Body of pancreas (tissue), 4 donors: ENCODE measurements around the gene GTF2F2. TPM values are rescaled to one million over a fixed set of nuclear protein-coding genes. Genes with fewer than 3 reads are reported as not detected.
"Not testable (repeated sequence)": the region's sequence is repeated elsewhere in the genome, so short reads cannot be mapped to it uniquely, and the experiment has no call there.

Source experiments
- ATAC-seq: fragments of 150-250 bp; one replicate; pipeline ENCODE4 v1.9.1; 2016
- DNase-seq, 4 donors: peaks; one replicate each; pipeline ENCODE4 v3.0.0-alpha.2; 2019
- H3K27ac ChIP-seq, 4 donors: fragments of 200-600 bp; sonication (generic); 1 replicate in 3 of 4; 2 replicates in 1 of 4; pipeline versions ENCODE4 v1.5.1 to v1.6.1; 2016 to 2019; ENCODE audit warnings: mild to moderate bottlenecking in 1 of 4, mixed read lengths in 1 of 4, moderate library complexity in 1 of 4
- H3K27me3 ChIP-seq, 2 donors: fragments of 200-600 bp; sonication (generic); one replicate each; pipeline ENCODE4 v1.6.0; 2016; ENCODE audit warnings: mild to moderate bottlenecking in 1 of 2
- H3K36me3 ChIP-seq, 2 donors: fragments of 200-600 bp; sonication (generic); replicated peaks in 1 of 2; 2 replicates each; pipeline ENCODE4 v1.5.1; 2016; ENCODE audit warnings: low read depth in 2 of 2; ENCODE audit not compliant: insufficient read depth in 1 of 2
- H3K4me1 ChIP-seq: fragments of 200-600 bp; sonication (generic); one replicate; pipeline ENCODE4 v1.6.0; 2016
- H3K4me3 ChIP-seq, 2 donors: fragments of 200-600 bp; sonication (generic); 1 replicate in 1 of 2; 2 replicates in 1 of 2; pipeline ENCODE4 v1.5.1; 2016 to 2019
- H3K9me3 ChIP-seq, 3 donors: fragments of 200-600 bp; sonication (generic); 1 replicate in 2 of 3; 2 replicates in 1 of 3; pipeline ENCODE4 v1.5.1; 2016
- POLR2A ChIP-seq, 3 donors: fragments of 450-650 bp; IDR thresholded peaks; one replicate each; pipeline ENCODE4 v1.6.1; 2016; ENCODE audit warnings: antibody characterized with exemption in 3 of 3, mild to moderate bottlenecking in 2 of 3
- WGBS, 2 donors: methylation state at CpG; one replicate each; pipeline ENCODE4 v1.1.5; 2017; 5-methylcytosine and 5-hydroxymethylcytosine counted together
- intact Hi-C: fragments of 100-400 bp; cut with DNase I; formaldehyde crosslinking; loops from one replicate; pipeline ENCODE4 v1.15.1; 2023
- total RNA-seq, 2 donors: library from RNA; depleted of rRNA; stranded (reverse); fragments of >200 nt; gene quantifications; one replicate each; pipeline ENCODE4 v1.1.0, GENCODE V29; 2016
- TF ChIP-seq, protein P1 (sequence below), 7 experiments: fragments of 450-650 bp in 4 of 7; fragments of 200-600 bp in 3 of 7; sonication (generic) in 3 of 7; IDR thresholded peaks; one replicate each; pipeline ENCODE4 v1.5.1; 2016 to 2019; ENCODE audit warnings: antibody characterized with exemption in 7 of 7

The GTF2F2 gene
- total RNA-seq, 2 donors from 2014 or later: 5.9 to 9.6 TPM

DNA sequence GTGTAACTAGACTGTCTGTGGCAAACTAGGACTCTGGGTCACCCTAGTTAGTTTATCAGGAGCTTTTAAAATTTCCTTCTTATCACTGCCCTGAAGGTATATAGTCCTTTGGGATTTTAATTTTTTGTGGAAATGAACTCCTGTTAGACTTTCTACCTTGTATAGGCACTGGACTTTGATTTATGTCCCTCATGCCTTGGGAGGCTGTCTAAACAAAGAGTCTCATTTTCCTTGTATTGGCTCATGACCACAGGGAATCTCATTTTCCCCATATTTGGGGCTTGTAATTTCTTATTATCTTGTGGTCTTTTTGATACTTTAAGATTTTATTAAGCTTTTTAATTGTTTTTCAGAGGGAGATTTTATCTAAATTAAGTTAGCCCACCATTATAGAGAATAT, 59.1 kb downstream of the GTF2F2 start:
- intact Hi-C loops: no loop called here
- no peaks in the 10 kb centered on the region for H3K36me3 ChIP-seq
- H3K27ac ChIP-seq: no peak overlapping the region
- H3K4me3 ChIP-seq: no peak overlapping the region
- H3K27me3 ChIP-seq: no peaks in the 10 kb centered on the region
- H3K4me1 ChIP-seq: no peaks in the 10 kb centered on the region
- H3K9me3 ChIP-seq: no peaks in the 10 kb centered on the region
- TF ChIP-seq, protein P1, sequence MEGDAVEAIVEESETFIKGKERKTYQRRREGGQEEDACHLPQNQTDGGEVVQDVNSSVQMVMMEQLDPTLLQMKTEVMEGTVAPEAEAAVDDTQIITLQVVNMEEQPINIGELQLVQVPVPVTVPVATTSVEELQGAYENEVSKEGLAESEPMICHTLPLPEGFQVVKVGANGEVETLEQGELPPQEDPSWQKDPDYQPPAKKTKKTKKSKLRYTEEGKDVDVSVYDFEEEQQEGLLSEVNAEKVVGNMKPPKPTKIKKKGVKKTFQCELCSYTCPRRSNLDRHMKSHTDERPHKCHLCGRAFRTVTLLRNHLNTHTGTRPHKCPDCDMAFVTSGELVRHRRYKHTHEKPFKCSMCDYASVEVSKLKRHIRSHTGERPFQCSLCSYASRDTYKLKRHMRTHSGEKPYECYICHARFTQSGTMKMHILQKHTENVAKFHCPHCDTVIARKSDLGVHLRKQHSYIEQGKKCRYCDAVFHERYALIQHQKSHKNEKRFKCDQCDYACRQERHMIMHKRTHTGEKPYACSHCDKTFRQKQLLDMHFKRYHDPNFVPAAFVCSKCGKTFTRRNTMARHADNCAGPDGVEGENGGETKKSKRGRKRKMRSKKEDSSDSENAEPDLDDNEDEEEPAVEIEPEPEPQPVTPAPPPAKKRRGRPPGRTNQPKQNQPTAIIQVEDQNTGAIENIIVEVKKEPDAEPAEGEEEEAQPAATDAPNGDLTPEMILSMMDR (IDR thresholded peaks at IDR 0.05): no peak
- TF ChIP-seq POLR2A (IDR thresholded peaks at IDR 0.05): no peak
- ATAC-seq (peak; percentile 45), DNase-seq (no peak)

DNA sequence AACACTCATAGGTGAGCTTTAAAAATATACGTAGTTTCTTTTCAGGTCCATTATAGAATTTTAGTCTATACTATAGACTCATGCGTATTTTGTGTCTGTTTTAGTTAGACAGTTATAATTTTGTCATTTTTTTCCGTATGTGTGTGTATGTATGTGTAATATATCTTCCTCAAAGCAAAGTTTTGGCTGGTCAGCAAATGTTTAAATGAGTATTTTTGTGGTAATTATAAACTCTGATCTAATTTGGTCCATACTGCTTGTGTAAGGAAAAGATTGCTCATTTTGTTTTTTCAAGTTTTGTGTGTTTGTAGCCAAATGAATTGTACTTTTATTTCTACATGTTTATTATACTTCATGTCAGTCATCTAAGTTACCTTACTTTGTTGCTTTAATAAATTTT, 60.0 kb downstream of the GTF2F2 start:
- DNase-seq (no peak), ATAC-seq (no peak)
- TF ChIP-seq, protein P1 (IDR thresholded peaks at IDR 0.05): no peak
- no peak for TF ChIP-seq POLR2A (IDR thresholded peaks at IDR 0.05)
- Histone ChIP-seq H3K4me3 (no peak overlapping the region), H3K27ac (no peak overlapping the region), H3K27me3 (no peaks in the 10 kb centered on the region), H3K4me1 (no peaks in the 10 kb centered on the region), H3K9me3 (no peaks in the 10 kb centered on the region), H3K36me3 (no peaks in the 10 kb centered on the region)
- intact Hi-C loops: no loop called here
- 74 to 90% methylated on average over 3 of the region's 3 CpGs for WGBS, 2 donors

DNA sequence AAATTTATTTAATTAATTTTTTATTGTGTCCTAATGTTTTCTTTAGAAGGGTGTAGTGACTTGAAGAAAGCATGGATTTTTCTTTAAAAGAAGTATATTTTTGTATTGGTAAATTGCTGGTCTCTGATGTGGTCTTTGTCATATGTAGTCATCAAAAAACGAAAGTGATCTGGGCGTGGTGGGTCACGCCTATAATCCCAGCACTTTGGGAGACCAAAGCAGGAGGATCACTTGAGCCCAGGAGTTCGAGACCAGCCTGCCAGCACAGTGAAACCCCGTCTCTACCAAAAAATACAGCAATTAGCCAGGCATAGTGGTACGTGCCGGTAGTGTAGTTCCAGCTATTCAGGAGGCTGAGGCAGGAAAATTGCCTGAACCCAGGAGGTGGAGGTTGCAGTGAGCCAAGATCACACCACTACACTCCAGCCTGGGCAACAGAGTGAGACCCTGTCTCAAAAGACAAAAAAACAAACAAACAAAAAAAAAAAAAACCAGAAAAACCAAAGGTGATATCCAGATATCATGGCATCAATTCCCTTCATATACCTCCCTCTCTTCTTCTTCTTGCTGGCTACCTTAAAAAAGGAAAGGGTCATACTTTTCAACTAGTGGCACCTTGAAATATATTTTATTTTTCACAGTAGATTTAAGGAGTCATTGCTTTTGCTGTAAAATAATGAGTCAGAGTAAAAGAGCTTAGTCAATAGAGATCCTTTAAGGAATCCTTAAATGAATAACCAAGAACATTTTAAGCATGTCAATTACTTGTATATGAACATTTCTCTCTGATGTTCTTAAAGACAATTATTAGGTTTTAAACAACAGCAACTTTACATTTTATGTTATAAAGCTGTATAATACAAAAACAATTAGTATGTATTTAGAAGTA, 60.6 kb downstream of the GTF2F2 start:
- Histone ChIP-seq H3K9me3 (no peaks in the 10 kb centered on the region), H3K27ac (no peak overlapping the region), H3K36me3 (no peaks in the 10 kb centered on the region), H3K4me1 (no peaks in the 10 kb centered on the region), H3K4me3 (no peak overlapping the region), H3K27me3 (no peaks in the 10 kb centered on the region)
- WGBS, 2 donors: 89 to 90% methylated on average over 6 to 7 of the region's 7 CpGs
- ATAC-seq (no peak), DNase-seq (no peak)
- TF ChIP-seq, protein P1 (IDR thresholded peaks at IDR 0.05): no peak
- TF ChIP-seq POLR2A (IDR thresholded peaks at IDR 0.05): no peak
- intact Hi-C loops: no loop called here

DNA sequence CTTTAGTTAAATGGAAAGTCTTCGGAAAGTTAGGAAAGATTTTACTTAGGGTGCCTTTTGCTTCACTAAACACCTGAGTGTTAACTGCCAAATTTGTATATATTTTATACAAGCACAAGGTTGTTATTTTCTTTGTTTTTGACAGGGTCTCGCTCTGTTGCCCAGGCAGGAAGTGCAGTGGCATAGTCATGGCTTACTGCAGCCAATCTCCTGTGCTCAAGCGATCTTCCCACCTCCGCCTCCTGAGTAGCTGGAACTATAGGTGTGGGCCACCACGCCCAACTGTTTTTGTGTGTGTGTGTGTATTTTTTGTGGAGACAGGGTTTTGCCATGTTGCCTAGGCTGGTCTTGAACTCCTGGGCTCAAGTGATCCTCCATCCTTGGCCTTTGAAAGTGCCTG, 64.4 kb downstream of the GTF2F2 start:
- TF ChIP-seq, protein P1 (IDR thresholded peaks at IDR 0.05): no peak
- TF ChIP-seq POLR2A (IDR thresholded peaks at IDR 0.05): no peak
- no peak overlapping the region for H3K4me3 ChIP-seq
- H3K27me3 ChIP-seq: no peaks in the 10 kb centered on the region
- intact Hi-C loops: no loop called here
- H3K27ac ChIP-seq: no peak overlapping the region
- 88 to 91% methylated on average over 5 of the region's 5 CpGs for WGBS, 2 donors
- no peaks in the 10 kb centered on the region for H3K9me3 ChIP-seq
- H3K36me3 ChIP-seq: no peaks in the 10 kb centered on the region
- ATAC-seq (no peak), DNase-seq (no peak)
- no peaks in the 10 kb centered on the region for H3K4me1 ChIP-seq

DNA sequence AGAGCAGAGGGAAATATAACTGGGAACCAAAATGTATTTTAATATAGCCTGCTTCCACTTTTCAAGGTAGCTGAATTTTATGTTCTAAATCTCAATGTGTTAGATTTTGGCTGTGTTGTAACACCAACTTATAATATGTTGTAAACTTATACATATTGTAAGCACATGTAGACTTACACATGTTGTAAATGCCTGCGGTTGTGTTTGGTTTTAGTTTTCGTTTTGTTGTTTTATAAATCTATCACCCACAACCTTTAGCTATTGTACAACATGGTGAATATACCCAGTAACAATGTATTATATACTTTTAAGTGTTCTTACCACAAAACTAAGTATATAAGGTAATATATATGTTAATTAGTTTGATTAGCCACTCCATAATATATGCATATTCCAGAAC, 65.0 kb downstream of the GTF2F2 start:
- ATAC-seq: no peak
- intact Hi-C loops: no loop called here
- no peaks in the 10 kb centered on the region for H3K36me3 ChIP-seq
- 87 to 90% methylated on average over 2 of the region's 2 CpGs for WGBS, 2 donors
- no peaks in the 10 kb centered on the region for H3K27me3 ChIP-seq
- no peaks in the 10 kb centered on the region for H3K9me3 ChIP-seq
- H3K4me3 ChIP-seq: no peak overlapping the region
- H3K27ac ChIP-seq: no peak overlapping the region
- no peak for DNase-seq
- no peaks in the 10 kb centered on the region for H3K4me1 ChIP-seq
- TF ChIP-seq, protein P1 (IDR thresholded peaks at IDR 0.05): no peak
- no peak for TF ChIP-seq POLR2A (IDR thresholded peaks at IDR 0.05)

DNA sequence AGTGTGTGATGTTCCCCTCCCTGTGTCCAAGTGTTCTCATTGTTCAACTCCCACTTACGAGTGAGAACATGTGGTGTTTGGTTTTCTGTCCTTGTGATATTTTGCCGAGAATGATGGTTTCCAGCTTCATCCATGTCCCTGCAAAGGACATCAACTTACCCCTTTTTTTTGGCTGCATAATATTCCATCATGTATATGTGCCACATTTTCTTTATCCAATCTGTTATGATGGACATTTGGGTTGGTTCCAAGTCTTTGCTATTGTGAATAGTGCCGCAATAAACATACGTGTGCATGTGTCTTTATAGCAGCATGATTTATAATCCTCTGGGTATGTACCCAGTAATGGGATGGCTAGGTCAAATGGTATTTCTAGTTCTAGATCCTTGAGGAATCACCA, 68.8 kb downstream of the GTF2F2 start:
- H3K4me3 ChIP-seq, H3K36me3 ChIP-seq, H3K9me3 ChIP-seq, ATAC-seq, H3K4me1 ChIP-seq, H3K27ac ChIP-seq, DNase-seq, intact Hi-C loops, H3K27me3 ChIP-seq: not testable (repeated sequence)
- WGBS, 2 donors: 94 to 100% methylated on average over 4 of the region's 4 CpGs

DNA sequence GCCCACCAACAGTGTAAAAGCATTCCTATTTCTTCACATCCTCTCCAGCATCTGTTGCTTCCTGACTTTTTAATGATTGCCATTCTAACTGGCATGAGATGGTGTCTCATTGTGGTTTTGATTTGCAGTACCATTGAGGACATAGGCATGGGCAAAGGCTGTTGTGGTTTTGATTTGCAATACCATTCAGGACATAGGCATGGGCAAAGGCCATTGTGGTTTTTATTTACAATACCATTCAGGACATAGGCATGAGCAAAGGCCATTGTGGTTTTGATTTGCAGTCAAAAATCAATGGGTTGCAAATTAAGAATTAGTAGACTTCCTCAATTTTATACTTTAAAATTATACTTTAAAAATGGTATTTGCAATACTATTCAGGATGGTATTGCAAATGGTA, 69.2 kb downstream of the GTF2F2 start:
- ATAC-seq, H3K27ac ChIP-seq, H3K9me3 ChIP-seq, H3K4me1 ChIP-seq, H3K4me3 ChIP-seq, H3K27me3 ChIP-seq, intact Hi-C loops, H3K36me3 ChIP-seq, DNase-seq: not testable (repeated sequence)
